Hindlimb muscle (tissue), 1 donor: Measurements from ENCODE around the gene CPT1C. TPM values are rescaled to one million over a fixed set of nuclear protein-coding genes. Genes with fewer than 3 reads are reported as not detected.
A peak's percentile ranks its signal among the peaks of the same experiment; 100 is the strongest.

Experiments
- DNase-seq: peaks from one replicate; pipeline ENCODE4 v3.0.0-alpha.2; 2013
- polyA plus RNA-seq: library from polyadenylated mRNA; unstranded; fragments of 120-200 nt; gene quantifications from one replicate; pipeline ENCODE4 v1.2.1, GENCODE V29; 2013; ENCODE audit not compliant: insufficient read length

CPT1C gene
- polyA plus RNA-seq, 1 donor: 6.2 TPM

DNA sequence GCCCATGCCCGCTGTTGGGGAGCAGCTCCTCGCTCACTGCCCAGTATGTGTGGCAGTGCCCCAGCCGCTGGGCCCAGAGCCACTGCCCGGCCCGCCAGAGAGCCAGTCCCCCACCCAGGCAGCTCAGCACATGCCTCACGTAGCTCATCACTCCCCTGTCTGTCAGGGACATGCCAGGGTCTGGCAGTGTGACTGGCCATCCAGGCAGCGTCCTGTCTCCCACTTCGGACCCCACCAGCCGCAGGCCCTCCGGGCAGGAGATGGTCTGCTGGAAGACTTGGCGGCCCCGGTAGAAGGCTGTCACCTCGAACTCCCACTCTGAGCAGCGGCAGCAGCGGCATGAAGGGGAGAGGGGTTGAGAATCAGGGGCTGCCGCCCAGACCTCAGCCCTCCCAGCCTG, 28.9 kb upstream of the CPT1C start:
- no peak for DNase-seq

DNA sequence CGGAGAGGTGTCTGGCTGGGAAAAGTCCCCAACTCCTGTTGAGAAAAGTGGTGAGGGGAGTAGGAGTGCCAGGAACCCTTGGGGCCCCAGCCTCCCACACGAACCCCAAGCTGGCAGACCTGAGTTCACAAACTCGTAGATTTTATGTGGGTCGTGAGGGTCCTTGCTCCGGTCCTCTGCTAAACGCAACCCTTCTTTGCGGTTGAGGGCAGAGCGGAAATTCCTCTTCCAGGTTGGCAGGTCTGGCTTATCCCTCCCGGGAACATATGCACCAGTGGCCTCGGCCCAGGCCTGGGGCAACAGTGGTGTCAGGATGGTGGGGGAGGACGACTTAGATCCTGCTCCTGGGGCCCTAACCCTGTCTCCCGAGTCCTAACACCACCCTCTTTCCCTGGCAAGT, 27.7 kb upstream of the CPT1C start:
- DNase-seq: no peak

DNA sequence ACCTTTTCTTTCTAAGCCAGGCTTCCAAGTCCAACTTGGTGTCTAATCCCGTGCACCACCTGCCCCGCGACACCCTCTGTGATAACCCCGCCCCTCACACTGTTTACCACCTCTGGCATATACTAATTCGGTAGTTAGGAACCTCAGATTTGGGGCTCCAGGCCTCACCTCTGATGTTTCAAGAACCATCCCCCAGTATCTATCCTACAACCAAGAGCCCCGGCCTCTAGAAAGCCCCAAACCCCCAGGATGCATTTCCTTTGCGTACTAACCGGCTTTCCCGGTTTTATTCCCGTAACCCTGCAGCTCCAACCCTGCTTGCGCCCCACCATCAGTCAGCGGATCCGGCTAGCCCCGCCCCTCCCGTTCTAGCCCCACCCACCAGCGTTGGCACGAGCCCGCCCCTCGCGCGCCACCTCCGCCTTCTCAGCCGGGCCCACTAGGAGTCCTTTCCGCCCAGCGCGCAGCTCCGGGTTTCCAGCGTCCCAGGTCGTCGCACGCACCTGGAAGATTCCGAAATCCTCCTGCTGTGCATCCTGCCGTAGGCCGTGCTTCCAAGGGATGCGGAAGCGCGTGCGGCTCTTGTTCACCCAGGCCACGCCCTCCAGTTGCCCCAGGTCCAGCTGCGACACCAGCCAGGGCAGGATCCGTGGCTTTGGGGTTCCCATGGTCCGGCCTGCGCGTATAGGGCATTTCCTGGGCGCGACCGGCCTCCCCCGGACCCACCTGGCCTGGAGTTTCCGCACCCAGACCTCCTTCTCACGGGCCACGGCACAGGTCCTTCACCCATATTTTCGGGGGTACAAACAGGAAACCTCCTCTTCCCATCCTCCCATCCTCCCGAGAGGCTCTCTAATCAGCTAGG, 26.5 kb upstream of the CPT1C start:
- peak; percentile 69 for DNase-seq

DNA sequence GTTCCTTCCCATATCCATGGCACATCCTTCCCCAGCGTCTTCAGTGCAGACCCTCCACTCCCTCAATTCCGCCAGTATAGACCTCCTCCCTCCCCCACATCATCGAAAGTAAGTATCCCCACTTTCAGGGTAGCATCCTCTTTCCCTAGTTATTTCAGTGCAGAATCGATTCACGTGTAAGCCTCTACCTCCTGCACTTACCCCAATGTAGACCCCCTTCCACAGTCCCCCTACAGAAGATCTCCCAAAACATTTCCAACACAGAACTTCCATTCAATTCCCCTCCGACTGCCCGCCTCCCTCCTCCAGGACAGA, 25.9 kb upstream of the CPT1C start:
- DNase-seq: no peak

DNA sequence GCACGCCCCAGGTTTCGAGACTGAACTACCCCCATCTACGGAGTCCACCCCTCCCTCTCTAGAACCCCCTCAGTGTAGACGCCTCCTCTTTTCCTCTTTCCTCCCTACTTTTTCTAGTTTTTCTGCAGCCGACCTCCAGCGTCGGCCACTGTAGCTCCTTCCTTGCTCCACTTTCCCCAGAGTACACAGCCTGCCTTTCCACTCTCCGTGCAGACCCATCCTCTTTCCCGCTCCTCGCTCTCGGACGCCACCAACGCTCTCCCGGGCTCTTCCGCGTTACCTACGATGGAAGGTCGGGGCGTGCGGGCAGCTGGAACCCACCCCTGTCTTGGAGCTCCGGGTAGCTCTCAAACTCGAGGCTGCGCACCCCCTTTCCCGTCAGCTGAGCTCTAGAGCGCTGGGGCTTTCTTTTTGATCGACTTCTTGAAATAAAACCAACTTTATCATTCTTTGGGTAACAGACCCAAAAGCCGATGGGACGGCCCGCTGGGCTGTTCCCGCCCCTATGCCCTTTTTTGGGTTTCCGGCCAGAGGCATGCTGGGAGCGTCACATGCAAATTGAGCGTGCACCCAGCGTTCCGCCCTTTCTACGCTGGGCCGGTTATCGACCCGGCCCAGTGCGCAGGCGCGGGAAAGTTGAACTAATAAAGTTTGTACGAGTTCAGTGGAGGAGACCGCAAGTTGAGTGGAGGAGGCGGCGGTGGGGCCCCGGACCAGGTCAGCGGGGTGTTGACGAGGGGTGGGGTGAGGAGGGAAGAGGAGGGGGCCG, 25.4 kb upstream of the CPT1C start, which contains the start of the genes BCL2L12 and IRF3:
Gene BCL2L12 (plus strand): TSS at position 583 of the 769 bp plus-strand sequence. CDS start 760 bp downstream, outside the sequence.
Gene IRF3 (minus strand): TSS at position 507 of the 769 bp plus-strand sequence. CDS start 1,019 bp downstream, outside the sequence.
- peak; percentile 98 for DNase-seq

DNA sequence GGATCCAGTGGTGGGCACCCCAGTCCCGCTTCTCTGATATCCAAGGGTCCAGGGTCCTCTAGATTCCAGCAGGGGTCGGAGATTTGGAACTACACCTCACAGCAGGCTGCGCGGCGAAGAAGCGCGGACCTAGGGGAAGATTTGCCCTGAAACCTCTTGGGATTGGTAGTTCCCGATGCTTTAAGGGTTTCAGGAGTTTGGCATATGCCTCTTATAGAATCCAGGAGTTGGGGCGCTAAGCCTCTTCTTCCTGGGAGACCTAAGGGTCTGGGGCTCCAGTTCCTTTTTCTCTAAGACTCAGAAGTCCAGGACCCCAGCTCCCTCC, 24.8 kb upstream of the CPT1C start:
- DNase-seq: no peak

DNA sequence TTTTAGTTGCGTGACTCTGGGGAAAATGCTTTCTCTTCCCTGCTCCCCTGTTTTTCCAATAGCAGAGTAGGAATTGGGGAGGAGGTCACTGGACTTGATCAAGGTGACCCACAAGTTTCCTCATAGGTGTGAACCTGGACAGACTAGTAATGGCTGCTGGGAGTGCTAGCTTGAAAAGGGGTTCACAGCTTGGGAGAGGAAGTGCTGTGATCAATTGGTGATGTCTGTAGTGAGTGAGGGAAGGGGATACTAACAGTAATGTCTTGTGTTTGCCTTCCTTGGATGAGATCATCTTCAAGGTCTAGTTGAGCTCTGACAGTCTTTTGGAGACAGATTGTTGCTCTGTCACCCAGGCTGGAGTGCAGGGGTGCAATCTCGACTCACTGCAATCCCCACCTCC, 23.4 kb upstream of the CPT1C start:
- no peak for DNase-seq

DNA sequence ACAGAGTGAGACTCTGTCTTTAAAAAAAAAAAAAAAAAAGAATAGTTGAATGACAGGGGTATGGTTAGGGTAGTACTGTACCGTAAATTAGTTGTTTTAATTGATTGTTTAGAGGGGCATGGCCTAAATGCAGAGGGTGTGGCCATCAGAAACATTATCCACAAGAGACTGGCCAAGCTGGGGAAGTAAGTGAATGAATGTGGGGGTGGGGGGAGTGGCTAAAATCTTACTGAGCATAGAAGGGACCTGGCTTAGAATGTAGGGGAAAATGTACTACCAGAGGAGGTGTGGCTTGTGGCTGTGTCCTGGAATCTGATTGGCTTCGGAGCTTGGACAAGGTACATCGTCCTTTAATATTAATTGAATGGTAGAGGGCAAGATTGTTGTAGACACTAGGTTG, 21.4 kb upstream of the CPT1C start:
- DNase-seq: no peak

DNA sequence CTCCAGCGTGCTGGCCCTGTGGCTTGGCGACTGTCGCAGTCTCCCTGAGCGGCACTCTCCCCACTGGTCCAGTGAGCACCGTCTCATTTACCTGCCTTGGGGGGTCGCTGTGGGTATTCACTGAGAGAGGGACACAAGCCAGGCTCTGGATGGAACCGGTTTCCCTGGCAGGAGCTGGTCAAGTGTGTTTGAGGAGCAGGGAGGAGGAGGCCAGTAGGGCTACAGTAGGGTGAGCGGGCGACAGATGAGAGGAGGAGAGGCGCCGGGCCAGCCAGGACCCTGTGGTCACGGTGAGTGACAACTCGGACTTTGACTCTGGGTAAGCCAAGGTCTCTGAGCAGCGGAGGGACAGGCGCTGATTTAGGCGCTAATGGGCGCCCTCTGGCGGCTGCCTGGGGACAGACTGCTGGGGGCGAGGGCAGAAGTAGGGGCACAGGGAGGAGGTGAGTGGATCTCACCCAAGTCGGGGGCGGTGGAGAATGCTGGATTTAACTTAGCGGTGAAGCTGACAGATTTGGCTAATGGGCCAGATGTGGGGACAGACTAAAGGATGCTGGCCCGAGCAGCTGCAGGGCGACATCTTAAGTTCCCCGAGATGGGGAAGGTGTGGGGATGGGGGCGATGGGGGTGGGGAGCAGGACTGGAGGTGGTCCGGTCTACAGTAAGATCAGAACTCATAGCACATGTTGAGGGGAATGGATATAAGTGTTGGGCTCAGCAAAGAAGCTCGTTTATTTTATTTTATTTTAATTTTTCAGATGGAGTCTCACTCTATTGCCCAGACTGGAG, 18.6 kb upstream of the CPT1C start:
- peak; percentile 67 for DNase-seq

DNA sequence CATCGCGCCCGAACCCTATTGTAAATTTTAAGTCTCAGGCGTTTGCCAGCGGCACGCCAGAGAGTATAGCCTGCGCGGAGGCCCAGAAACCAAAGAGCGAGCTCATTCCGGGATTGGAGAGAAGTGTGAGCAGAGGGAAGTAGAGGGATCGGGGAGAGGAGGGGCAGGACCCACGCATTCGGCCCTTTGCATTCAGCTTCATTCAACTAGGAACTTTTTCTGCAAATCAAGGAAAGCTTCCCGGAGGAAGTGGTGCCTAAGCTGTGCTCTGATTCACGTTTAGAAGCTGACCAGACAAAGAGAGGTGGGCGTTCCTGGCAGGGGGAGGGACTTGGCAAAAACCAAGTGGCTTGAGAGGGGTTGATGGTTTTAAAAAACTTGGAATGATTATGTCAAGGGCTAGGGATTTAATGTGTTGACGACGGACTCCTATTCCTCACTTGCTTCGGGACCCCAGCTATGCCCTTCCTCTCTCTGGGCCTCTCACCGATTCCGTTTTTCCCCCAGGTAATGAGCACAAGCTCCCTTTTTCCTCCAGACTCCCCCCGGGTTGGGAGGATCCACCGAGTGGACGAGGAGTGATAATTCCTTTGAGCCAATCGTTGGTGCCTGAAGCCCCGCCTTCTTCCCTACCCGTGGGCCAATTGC, 14.7 kb upstream of the CPT1C start:
- peak; percentile 94 for DNase-seq

DNA sequence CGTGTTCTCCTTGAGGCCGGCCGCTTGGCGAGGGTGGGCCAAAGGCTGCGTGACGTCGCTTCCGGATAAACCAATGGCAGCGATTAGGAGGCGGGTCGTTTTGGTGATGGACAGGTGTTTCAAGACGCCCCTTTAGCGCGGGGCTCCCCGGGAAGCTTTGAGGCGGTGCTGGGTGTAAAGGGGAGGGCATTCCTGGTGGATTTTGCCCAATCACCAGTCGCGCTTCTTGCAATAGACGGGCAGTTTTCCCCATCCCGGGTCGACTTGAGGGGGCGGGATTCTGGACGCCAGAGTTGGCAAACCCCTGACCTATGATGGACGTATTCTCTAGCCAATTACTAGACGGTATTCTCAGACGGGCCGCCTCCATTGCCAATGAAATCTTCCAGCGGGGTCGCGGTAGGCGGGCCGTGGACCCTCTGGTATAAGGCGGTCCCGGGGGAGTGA, 14.1 kb upstream of the CPT1C start:
- DNase-seq: peak; percentile 100

DNA sequence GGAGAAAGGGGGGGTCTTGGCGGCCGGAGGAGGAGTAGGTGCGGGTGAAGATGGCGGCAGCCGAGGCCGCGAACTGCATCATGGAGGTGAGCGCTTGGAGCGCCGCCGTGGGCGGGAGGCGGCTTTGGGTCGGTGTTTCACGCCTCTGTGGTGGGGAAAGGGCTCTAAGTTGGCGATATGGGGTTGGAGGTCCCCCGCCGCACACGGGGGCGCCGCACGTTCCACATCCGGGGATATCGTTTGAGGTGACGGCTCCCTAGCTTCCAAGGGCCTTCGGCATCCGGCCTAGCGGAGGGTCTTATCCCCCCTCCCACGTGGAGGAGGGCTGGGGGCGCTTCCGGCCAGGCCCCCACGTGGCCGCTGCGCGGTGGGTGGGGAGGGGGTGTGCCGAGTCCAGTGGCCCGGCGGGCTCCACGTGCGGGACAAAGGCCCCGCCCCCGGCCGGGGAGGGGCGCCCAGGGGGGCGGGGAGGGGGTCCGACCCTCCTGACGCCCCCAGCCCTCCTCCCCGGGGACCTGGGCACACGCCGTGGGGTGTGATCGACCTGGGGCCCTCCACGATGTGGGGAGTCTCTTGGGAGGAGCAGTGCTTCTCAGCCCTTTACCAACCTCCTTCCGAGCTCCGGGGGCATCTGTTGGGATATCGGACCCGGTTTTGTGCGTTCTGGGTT, 13.6 kb upstream of the CPT1C start, which contains the start of gene PRMT1:
Gene PRMT1 (plus strand): TSS at position 41 of the 670 bp plus-strand sequence. CDS start 10 bp downstream, at position 51.
- peak; percentile 76 for DNase-seq

DNA sequence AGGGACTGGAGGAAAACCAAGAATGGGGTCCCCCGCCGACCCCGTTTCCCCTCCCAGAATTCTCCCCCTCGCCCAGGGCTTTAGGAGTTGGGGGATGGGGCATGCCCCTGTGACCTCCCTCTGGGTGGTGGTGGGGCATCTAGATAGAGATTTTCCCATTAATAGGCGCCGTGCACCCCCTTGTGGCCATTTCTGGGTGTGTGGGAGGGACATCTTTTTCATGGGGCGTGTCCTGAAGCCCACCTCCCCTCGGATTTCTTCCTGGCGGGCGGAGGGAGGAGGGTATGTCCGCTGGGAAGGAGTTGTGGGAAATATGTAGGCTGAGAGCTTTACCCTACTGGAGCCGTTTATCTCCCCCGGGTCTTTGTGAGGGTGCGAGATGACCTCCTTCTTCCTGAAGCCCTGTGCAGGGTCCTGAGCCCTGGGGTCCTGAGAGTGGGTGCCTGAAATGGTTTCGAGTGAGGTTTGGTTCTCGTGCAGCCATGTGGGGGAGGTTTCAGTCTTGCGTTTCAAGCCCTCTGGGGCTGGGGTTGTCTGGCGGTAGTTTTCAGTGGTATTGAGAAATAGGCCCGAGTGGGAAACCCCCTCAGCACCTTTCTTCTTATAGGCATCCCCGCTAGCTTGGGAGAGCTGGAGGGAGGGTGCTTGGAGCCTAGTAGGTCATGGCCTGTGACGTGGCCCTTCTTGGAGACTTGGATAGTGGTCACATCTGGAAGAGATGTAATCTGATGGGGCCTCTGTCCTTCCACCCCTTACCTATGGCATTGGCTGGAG, 12.8 kb upstream of the CPT1C start:
- DNase-seq: peak; percentile 79

DNA sequence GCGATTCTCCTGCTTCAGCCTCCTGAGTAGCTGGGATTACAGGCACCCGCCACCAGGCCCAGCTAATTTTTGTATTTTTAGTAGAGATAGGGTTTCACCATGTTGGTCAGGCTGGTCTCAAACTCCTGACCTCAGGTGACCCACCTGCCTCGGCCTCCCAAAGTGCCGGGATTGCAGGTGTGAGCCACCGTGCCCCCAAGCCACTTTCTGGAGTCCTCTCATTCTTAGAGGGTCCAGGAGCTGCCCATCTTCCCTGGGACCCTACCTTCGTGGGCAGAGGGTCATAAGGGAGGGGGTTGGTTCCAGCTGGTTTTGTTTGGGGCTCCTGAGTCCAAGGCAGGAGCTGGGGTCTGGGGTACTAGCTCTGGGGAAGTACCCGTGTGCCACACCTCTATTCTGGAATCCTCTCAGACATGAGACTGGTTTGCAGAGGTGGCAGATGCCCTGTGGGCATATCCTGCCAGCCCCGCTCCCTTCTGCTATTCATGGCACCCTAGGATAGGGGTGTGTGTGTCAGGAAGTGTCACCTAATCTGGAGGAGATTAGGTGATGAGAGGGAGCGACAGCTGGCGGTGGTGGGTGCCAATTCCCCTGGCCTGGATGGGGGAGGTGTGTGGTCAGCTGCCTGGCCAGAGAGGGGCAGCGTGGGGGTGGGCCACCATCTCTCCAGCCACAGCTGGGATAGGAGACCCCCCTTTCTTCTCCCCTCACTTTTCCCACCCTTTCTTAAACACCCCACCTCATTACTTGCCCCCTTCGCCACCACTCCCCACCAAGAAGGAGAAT, 11.7 kb upstream of the CPT1C start:
- DNase-seq: no peak

DNA sequence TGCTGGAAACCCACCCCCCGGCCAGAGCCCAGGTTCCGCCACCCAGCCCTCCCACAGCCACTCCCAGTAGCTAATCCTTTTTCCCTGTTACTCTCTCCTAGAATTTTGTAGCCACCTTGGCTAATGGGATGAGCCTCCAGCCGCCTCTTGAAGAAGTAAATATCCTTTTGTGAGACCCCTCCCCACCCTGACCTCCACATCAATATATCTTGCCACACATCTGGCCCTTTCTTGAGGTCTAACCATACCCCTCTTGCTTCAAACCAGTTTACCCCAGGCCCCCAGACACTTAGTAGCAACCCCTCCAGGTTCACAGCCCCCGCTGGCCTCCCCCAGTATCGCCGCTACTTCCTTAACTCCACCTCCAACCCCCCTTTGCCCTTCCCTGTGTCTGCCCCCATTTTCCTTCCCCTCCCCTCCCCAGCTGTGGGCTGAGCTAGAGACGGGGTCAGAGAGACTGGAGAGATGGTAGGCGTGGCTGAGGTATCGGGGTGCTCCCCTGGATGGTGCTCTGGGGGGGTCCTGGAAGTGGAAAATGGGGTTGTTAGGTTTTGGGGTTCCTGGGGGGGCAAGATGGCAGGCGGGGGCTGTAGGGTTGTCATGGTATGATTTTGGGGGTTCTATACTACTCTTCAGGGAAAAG, 11.0 kb upstream of the CPT1C start:
- DNase-seq: no peak

DNA sequence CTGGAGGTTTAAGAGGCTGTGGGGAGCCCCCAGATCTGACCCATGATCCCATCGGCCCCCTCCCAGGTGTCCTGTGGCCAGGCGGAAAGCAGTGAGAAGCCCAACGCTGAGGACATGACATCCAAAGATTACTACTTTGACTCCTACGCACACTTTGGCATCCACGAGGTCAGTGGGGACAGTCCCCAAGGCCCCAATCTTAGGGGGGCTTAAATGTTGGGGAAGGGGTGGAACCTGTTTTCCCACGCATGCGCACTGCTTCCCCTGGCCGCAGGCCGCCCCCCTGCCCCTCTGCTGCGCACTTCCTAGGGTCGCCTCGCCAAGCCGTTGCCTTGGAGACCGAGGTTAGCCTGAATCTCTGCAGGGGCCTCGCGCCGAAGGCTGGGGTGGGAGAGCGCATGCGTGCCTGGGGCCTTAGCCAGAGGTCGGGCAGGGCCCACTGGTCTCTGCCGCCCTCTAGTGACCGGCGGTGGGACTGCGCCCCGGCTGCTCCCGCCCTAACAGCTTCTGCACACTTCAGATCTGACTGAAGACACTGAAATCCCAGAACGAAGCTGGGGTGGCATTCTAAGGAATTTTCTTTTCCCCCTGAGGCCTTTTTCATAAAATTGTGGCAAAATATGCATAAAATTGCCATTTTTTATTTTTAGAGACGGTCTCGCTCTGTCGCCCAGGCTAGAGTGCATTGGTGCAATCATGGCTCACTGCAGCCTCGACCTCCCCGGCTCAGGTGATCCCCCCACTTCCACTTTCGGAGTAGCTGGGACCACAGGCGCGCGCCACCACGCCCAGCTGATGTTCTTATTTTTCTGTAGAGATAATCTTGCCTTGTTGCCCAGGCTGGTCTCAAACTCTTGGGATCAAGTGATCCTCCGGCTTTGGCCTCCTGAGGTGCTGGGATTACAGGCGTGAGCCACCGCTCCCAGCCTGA, 10.2 kb upstream of the CPT1C start:
- DNase-seq: peak; percentile 95

DNA sequence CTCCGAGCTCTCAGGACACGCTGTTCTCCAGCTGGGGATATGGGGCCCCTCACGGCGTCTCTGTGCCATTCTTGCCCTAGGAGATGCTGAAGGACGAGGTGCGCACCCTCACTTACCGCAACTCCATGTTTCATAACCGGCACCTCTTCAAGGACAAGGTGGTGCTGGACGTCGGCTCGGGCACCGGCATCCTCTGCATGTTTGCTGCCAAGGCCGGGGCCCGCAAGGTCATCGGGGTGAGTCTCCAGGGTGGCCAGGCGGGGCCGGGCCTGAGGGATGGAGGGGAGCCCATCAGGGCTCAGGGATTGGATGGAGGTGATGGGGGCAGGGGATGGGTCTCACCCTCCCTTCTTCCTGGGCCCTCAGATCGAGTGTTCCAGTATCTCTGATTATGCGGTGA, 9.1 kb upstream of the CPT1C start:
- no peak for DNase-seq

DNA sequence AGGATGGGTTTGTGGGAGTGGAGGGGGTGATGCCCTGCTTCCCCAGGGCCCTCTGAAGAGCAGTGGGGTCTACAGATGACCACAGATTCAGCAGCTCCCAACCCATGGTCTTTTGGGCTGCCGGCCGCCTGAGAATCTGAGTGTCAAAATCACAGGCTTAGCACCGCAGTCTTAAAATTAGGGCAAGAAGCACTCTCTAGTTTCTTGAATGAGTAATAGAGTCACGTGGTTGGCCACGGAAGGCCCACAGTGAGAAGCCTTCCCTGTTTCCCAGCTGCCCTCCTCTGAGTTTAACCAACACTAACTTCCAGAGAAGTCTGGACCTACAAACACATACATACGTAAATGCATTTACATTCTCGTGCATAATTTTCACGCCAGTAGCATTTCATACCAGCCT, 8.6 kb upstream of the CPT1C start:
- DNase-seq: no peak
